Breast epithelium (tissue), 3 donors: ENCODE measurements around the gene PRKN.

Experiments
- POLR2A ChIP-seq: fragments of 450-650 bp; IDR thresholded peaks from one replicate; pipeline ENCODE4 v1.6.1; 2016; ENCODE audit warnings: antibody characterized with exemption, mild to moderate bottlenecking, moderate library complexity
- TF ChIP-seq, protein P1 (sequence below), 3 donors: fragments of 450-650 bp; IDR thresholded peaks; one replicate each; pipeline ENCODE4 v1.5.1; 2016 to 2017; ENCODE audit warnings: antibody characterized with exemption in 3 of 3, mild to moderate bottlenecking in 3 of 3, moderate library complexity in 3 of 3

DNA sequence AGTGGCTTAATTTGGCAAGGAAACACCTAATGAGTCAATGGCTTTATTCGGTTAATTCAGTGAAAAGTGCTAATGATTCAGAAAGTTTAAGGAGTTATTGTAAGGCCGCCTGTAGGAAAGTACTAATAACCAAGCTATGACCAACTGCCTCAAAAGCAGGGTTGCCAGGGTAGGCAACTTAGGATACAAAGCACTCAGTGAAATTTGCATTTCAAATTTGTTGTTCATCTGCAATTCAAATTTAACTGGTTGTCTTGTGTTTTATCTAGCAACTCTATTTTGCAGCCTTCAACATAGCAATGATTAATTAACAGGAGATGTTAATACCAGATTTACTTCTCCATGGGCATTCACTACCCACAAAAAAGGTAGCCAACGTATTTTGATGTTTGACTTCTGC, 412.3 kb downstream of the PRKN start:
- TF ChIP-seq, protein P1, sequence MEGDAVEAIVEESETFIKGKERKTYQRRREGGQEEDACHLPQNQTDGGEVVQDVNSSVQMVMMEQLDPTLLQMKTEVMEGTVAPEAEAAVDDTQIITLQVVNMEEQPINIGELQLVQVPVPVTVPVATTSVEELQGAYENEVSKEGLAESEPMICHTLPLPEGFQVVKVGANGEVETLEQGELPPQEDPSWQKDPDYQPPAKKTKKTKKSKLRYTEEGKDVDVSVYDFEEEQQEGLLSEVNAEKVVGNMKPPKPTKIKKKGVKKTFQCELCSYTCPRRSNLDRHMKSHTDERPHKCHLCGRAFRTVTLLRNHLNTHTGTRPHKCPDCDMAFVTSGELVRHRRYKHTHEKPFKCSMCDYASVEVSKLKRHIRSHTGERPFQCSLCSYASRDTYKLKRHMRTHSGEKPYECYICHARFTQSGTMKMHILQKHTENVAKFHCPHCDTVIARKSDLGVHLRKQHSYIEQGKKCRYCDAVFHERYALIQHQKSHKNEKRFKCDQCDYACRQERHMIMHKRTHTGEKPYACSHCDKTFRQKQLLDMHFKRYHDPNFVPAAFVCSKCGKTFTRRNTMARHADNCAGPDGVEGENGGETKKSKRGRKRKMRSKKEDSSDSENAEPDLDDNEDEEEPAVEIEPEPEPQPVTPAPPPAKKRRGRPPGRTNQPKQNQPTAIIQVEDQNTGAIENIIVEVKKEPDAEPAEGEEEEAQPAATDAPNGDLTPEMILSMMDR (IDR thresholded peaks at IDR 0.05) = no peak
- no peak for TF ChIP-seq POLR2A
